T-helper 2 cell treated with Interferon-gamma antibody and Interleukin-4, amounts not matched to agents 5 μg/mL and 100 μg/mL, for 36 hours (primary cell): ENCODE measurements around the gene EFTUD2.
"Not testable (repeated sequence)": the region's sequence is repeated elsewhere in the genome, so short reads cannot be mapped to it uniquely, and the experiment has no call there.

Source experiments
- DNase-seq: peaks from one replicate; pipeline ENCODE4 v3.0.0; 2021; ENCODE audit warnings: low spot score
- H3K27ac Mint-ChIP-seq: one replicate; pipeline ENCODE4 v1.8.0; 2021; ENCODE audit warnings: mild to moderate bottlenecking, mixed read lengths
- H3K27me3 Mint-ChIP-seq: one replicate; pipeline ENCODE4 v1.8.0; 2021; ENCODE audit warnings: low read depth, mixed read lengths
- H3K36me3 Mint-ChIP-seq: one replicate; pipeline ENCODE4 v1.8.0; 2021; ENCODE audit warnings: low read depth, mixed read lengths
- H3K4me1 Mint-ChIP-seq: one replicate; pipeline ENCODE4 v1.8.0; 2021; ENCODE audit warnings: low read depth, mixed read lengths
- H3K4me3 Mint-ChIP-seq: one replicate; pipeline ENCODE4 v1.8.0; 2022; ENCODE audit warnings: mild to moderate bottlenecking, moderate library complexity, mixed read lengths
- H3K9me3 Mint-ChIP-seq: one replicate; pipeline ENCODE4 v1.8.0; 2021; ENCODE audit warnings: mixed read lengths

Gene EFTUD2

DNA sequence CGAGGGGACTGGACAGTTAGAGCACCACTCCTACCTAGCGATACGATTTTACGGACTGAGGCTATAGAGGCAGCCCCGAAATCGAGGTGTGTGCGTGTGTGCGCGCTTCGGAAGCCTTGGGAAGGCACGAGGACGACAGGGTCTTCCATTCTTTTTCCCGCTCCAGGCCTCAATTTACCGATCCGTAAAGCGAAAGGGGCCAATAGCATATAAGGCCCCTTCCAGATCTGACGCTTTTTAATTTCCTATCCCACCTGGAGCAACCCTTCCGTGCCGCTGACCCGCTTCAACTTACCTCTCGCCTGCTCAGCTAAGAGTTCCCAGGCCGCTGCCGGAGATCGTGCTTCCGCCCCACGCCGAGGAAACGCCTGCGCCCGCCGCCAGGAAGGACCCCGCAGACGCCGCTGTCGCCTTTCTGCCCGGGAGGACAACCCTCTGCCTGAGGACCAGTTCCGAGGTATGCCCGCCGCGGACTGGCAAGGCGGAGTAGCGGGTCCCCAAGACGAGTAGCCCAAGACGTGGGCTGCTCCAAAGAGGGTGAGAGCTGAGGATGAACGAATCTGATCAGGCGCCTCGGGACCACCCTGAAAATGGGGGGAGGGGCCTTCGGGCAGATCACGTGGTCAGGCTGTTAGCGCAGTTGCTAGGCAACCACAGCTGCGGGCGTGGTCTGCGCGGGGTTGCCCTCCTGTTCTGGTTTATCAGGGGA, at the start of gene EFTUD2:
EFTUD2 (minus strand) TSS at position 372 of the 709 bp plus-strand sequence. CDS start 4,924 bp downstream, outside the sequence.
- peaks cover 11% of the 10 kb centered on the region for H3K36me3 Mint-ChIP-seq
- peaks cover 18% of the 10 kb centered on the region for H3K4me1 Mint-ChIP-seq
- peak; percentile 87 for DNase-seq
- peak within 1 kb of the TSS; percentile 91 for H3K4me3 Mint-ChIP-seq
- peak within 1 kb of the TSS; percentile 98 for H3K27ac Mint-ChIP-seq
- no peaks in the 10 kb centered on the region for H3K9me3 Mint-ChIP-seq
- peaks cover 5% of the 10 kb centered on the region for H3K27me3 Mint-ChIP-seq

DNA sequence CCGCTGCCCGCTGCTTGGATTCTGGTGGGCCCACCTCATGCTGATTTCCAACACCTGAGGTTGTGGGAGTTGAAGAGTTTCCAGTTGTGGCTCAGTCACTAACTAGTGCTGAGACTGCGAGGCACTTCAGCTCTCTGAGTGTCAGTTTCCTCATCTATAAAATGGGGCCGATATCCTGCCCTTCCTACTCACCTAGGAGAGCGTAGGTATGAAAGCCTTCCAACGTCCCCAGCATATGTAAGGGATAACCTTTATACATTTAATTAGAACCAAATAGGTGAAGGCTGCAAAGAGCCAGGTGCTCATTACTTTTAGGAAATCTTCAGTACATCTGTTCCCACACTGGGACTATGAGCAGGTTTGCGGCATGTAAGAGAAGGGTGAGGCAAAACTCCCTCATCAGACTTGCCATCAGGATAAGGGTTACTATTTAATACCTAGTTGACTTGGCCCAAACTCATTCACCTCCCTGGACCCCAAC, 49.1 kb upstream of the EFTUD2 start:
- H3K4me3 Mint-ChIP-seq: peak overlapping the region; percentile 96
- H3K9me3 Mint-ChIP-seq: no peaks in the 10 kb centered on the region
- H3K27me3 Mint-ChIP-seq: no peaks in the 10 kb centered on the region
- peaks cover 21% of the 10 kb centered on the region for H3K36me3 Mint-ChIP-seq
- DNase-seq: no peak
- H3K27ac Mint-ChIP-seq: peak overlapping the region; percentile 90
- peaks cover 25% of the 10 kb centered on the region for H3K4me1 Mint-ChIP-seq

DNA sequence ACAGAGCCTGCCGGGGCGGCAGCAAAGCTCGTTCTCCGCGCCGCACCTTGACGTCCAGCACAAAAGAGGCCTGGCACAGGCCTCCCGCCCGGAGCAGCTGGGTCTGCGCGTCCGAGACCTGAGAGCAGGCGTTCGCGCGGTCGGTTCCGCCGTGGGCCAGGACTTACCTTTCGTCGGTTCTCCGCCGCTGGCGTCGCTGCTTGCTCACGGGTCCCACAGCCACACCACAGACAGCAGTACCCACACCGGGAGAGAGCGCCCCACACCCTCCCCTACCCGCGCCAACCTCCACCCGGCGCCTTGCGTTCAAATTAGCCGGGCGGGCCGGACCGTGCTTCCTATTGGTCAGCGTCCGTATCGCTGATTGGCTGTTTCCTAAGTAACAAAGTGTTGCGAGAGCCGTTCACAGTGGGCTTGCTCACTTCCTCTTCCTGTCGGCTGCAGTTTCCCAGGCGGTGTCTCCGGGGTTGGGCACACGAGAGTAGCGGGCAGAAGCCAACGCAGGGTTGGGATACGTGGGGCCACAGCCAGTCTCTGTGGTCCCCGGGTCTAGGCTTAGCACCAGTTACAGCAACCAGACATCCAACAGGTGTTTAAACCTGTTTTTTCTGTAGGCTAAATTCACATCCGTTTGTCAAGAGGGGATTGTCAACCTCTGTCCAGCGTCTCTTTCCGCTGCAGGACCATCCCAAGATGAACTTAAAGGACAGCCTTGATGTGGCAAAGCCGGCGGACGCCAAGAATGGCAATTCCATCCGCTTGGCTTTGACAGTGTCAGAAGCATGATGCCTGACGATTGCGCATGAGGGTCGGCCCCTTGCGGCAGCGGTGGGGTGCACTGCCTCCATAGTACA, 48.4 kb upstream of the EFTUD2 start, which contains the start of gene KIF18B:
KIF18B (minus strand) TSS at position 313 of the 854 bp plus-strand sequence. CDS start 11,429 bp downstream, outside the sequence.
- H3K4me1 Mint-ChIP-seq: peaks cover 25% of the 10 kb centered on the region
- H3K27ac Mint-ChIP-seq: peak within 1 kb of the TSS; percentile 90
- H3K9me3 Mint-ChIP-seq: no peaks in the 10 kb centered on the region
- H3K27me3 Mint-ChIP-seq: no peaks in the 10 kb centered on the region
- DNase-seq: peak; percentile 93
- H3K4me3 Mint-ChIP-seq: peak within 1 kb of the TSS; percentile 96
- H3K36me3 Mint-ChIP-seq: peaks cover 24% of the 10 kb centered on the region

DNA sequence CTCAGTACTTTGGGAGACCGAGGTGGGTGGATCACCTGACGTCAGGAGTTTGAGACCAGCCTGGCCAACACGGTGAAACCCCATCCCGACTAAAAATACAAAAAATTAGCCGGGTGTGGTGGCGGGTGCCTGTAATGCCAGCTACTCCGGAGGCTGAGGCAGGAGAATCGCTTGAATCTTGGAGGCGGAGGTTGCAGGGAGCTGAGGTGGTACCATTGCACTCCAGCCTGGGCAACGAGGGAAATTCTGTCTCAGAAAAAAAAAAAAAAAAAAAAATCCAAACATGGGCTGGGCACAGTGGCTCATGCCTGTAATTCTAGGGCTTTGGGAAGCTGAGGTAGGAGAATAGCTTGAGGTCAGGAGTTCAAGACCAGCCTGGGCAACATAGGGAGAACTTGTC, 46.4 kb upstream of the EFTUD2 start:
- H3K36me3 Mint-ChIP-seq: peaks cover 28% of the 10 kb centered on the region
- H3K9me3 Mint-ChIP-seq, H3K27me3 Mint-ChIP-seq, DNase-seq, H3K27ac Mint-ChIP-seq: not testable (repeated sequence)
- H3K4me3 Mint-ChIP-seq: peak overlapping the region; percentile 96
- H3K4me1 Mint-ChIP-seq: peaks cover 33% of the 10 kb centered on the region

DNA sequence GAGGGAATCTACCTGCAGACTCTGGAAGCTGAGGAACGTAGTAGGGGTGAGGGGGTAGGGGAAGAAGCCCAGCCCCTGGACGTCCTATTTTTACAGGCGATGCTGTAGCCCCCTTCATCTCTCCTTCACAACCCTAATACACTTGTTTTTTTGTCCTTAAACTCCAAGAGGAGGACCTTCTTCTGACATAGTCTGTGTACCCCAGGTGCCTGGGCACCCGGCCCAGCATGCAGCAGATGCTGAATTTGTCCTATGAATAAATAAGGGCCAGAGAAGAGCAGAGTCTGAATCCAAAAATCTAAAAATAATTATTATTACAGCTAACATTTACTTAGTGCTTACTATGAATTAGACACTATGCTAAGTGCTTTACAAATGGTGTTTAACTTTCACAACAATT, 43.2 kb upstream of the EFTUD2 start:
- Mint-ChIP-seq H3K4me3 (peak overlapping the region; percentile 39), H3K27me3 (no peaks in the 10 kb centered on the region), H3K27ac (peak overlapping the region; percentile 46), H3K4me1 (peaks cover 36% of the 10 kb centered on the region), H3K36me3 (peaks cover 42% of the 10 kb centered on the region), H3K9me3 (no peaks in the 10 kb centered on the region)
- no peak for DNase-seq

DNA sequence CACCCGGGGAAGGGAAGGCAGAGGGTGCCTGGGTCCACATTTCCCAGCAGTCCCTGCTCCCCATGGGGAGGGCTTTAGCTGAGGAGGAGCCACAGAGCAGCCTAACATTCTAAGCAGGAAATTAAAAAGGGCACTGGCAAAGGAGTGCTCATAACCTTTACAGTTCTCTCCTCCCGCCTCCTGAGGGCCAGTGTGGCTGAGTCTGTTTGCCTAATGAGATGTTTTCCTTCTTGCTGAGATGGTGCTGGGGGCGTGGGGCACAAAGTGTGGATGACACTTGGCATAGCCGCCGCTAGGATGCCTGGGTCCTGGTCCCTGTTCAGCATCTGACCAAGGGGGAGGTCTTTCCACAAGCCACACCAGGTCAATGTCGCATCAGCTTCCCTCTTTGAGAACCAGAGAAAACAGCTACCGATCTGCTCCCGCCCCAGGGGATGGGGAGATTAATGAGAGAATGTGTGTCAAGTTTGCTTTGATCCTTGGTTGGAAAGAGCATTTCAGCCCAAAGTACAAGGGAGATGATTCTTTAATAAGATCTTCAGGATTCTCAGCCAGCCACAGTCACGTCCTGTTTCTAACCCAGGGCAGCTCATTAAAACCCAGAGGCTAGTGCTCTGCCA, 42.6 kb upstream of the EFTUD2 start:
- Mint-ChIP-seq H3K4me3 (peak overlapping the region; percentile 39), H3K36me3 (peaks cover 45% of the 10 kb centered on the region), H3K4me1 (peaks cover 39% of the 10 kb centered on the region), H3K9me3 (no peaks in the 10 kb centered on the region), H3K27ac (peak overlapping the region; percentile 46), H3K27me3 (no peaks in the 10 kb centered on the region)
- DNase-seq: no peak

DNA sequence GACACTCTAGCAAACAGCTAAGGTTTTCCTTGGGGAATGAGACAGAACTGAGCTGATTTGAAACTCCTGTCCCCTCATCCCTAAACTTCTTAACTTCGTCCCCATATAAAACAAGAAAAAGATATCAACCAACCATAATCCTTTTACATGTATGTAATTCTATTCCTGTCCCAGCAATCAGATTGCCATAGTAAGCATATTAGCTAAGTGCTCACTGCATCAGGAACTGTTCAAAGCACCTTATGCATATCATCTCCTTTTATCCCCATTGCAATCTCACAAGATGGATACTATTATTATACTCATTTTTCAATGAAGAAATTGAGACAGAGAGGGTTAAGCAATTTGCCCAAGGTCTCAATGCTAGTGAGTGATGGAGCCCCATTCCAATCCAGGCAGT, 41.5 kb upstream of the EFTUD2 start:
- H3K27me3 Mint-ChIP-seq: no peaks in the 10 kb centered on the region
- peaks cover 33% of the 10 kb centered on the region for H3K4me1 Mint-ChIP-seq
- H3K4me3 Mint-ChIP-seq: no peak overlapping the region
- DNase-seq: no peak
- H3K36me3 Mint-ChIP-seq: peaks cover 40% of the 10 kb centered on the region
- H3K9me3 Mint-ChIP-seq: no peaks in the 10 kb centered on the region
- peak overlapping the region; percentile 1 for H3K27ac Mint-ChIP-seq

DNA sequence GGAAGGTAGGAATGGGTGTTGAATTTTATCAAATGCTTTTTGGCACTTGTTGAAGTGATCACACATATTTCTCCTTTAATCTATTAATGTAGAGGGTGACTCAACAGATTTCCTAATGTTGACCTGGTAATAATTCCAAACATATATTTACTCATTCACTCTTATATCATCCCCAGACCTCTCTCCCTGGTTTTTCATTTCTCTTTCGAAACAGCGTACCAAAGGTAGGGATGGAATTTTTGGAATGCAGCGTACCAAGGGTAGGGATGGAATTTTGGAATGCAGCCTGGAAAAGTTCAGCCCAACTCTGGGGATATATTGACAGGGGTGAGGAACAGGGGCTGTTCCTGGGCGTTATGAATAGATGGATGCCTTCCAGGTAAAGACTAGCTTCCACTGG, 41.1 kb upstream of the EFTUD2 start:
- no peak overlapping the region for H3K27ac Mint-ChIP-seq
- H3K27me3 Mint-ChIP-seq: no peaks in the 10 kb centered on the region
- H3K9me3 Mint-ChIP-seq: no peaks in the 10 kb centered on the region
- peaks cover 33% of the 10 kb centered on the region for H3K4me1 Mint-ChIP-seq
- H3K4me3 Mint-ChIP-seq: no peak overlapping the region
- peaks cover 42% of the 10 kb centered on the region for H3K36me3 Mint-ChIP-seq
- no peak for DNase-seq

DNA sequence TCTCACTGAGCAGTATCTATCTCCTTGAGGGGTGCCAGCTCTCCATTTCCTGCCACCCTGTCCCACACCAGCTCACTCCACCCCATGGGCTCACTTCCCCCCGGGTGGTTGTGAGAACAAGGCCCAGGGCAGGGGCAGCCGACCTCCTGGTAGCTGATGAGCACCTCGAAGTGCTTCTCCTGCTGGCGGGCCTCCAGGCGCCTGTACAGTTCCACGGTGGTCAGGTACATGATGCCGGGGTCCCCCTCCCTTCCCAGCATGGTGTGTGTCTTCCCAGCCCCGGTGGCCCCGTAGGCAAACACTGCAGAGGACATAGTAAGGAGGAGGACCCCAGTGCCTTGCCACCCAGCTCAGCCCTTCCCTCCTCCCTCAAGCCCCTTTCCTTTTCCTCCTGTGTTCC, 35.9 kb upstream of the EFTUD2 start:
- Mint-ChIP-seq H3K9me3 (no peaks in the 10 kb centered on the region), H3K4me3 (no peak overlapping the region), H3K27me3 (no peaks in the 10 kb centered on the region), H3K27ac (peak overlapping the region; percentile 31), H3K36me3 (peaks cover 61% of the 10 kb centered on the region), H3K4me1 (peaks cover 13% of the 10 kb centered on the region)
- DNase-seq: no peak

DNA sequence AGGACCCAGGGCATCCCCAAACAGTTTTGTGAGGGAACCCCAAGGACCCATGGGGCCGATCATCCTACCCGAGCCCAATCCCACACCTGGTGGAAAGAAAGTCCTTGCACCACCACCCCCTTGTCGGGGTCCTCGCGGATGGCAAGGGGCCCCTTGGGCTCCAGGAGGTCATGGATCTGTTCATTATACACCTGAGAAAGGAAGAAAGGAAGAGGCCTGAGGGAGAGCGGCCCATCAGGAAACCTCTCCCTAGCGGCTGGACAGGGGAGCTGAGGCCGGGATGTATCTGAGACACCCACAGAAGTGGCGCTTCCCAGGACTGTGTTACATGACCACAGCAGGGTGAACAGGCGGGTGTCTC, 35.5 kb upstream of the EFTUD2 start:
- Mint-ChIP-seq H3K4me3 (no peak overlapping the region), H3K27ac (no peak overlapping the region), H3K4me1 (peaks cover 10% of the 10 kb centered on the region), H3K9me3 (no peaks in the 10 kb centered on the region), H3K36me3 (peaks cover 62% of the 10 kb centered on the region), H3K27me3 (no peaks in the 10 kb centered on the region)
- no peak for DNase-seq

DNA sequence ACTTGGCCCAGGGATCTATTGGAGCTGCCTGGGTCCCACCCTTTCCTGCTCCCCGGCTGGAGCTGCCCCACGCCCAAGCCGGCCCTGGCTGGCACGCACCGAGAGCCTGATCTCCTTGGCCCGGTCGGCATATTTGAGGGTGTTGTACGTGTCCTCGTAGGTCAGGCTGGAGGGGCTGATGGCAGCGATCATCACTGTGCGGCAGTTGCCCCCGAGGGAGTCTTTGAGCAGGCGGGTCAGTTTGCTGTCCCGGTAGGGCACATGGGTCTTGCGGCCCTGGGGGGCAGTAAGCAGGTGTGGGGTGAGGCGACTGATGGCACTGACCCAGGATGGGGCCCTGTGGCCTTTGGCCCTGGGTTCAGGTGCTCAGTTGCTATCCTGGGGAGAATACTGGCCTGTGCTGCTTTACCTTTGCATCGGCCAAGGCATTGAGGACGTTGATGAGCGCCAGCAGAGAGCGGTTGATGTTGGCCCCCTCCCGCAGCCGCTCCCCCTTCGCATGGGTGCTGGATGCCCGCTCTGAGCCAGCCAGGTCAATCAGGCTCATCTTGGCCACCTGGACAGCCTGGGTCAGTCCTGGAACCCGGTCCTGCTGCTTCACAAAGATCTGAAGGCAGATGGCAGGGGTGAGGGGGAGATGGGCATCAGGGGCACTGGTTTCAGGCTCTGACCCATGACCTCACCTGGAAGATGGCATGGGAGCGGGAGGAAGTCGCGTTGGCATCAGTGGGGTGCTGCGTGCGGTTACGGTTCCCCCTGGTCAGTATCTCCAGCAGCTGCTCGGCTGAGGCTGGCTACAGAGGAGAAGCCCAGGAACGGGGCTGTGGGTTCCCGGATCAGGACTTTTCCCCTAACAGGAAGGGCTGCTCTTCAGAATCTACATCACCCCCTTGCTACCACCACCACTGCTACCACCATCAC, 34.8 kb upstream of the EFTUD2 start:
- H3K4me3 Mint-ChIP-seq: no peak overlapping the region
- no peak overlapping the region for H3K27ac Mint-ChIP-seq
- DNase-seq: no peak
- no peaks in the 10 kb centered on the region for H3K27me3 Mint-ChIP-seq
- H3K9me3 Mint-ChIP-seq: no peaks in the 10 kb centered on the region
- H3K36me3 Mint-ChIP-seq: peaks cover 66% of the 10 kb centered on the region
- H3K4me1 Mint-ChIP-seq: peaks cover 8% of the 10 kb centered on the region

DNA sequence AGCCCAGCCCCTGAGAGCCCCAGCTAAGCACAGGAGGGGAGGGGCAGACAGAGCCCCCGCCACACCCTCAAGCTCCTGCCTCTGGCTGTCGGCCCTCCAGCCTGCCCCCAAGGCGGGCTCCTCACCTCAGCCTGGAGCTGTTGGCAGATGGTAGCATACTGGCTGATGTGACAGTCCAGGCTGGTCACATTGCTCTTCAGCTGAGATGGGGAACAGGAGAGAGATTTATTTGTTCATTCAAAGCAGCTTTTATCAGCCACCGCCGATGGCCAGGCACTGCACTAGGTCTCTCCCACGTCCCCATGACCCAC, 33.5 kb upstream of the EFTUD2 start:
- peaks cover 66% of the 10 kb centered on the region for H3K36me3 Mint-ChIP-seq
- DNase-seq: no peak
- no peaks in the 10 kb centered on the region for H3K27me3 Mint-ChIP-seq
- H3K4me3 Mint-ChIP-seq: no peak overlapping the region
- H3K9me3 Mint-ChIP-seq: no peaks in the 10 kb centered on the region
- peaks cover 4% of the 10 kb centered on the region for H3K4me1 Mint-ChIP-seq
- H3K27ac Mint-ChIP-seq: no peak overlapping the region

DNA sequence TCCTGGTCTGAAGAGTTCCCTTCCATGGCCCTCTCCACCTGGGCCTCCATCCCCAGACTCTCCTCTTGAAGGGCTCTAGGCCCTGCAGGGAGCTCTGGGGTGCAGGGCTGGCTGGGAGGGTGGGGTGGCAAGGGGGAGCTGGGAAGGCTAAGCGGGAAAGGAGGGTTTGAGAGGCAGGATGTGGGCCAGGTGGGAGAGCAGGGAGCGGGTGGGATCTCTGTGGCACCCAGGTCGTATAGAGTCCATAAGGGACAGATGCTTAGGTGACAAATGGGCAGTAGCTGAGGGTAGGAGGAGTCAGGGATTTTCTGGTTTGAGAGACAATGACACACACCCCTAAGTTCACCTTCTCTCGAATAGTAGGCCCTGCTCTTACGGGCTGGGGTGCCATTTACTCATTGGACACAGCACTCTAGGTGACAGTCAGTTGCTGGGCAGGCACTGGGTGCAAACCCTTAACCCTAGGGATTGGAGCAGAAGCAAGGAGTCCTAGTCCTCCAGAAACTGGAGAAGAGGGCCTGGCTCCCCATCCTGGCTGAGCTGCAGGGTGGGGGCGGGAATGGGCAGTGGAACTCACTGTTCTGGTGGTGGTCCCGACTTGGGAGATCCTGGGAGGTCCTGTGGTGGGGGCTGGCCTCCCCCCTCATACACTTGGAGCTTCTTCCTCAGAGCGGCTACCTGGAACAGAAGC, 33.0 kb upstream of the EFTUD2 start:
- no peaks in the 10 kb centered on the region for H3K9me3 Mint-ChIP-seq
- H3K4me3 Mint-ChIP-seq: no peak overlapping the region
- no peak for DNase-seq
- no peak overlapping the region for H3K27ac Mint-ChIP-seq
- peaks cover 4% of the 10 kb centered on the region for H3K4me1 Mint-ChIP-seq
- H3K36me3 Mint-ChIP-seq: peaks cover 69% of the 10 kb centered on the region
- H3K27me3 Mint-ChIP-seq: no peaks in the 10 kb centered on the region
